Stimulated activated CD8-positive, alpha-beta memory T cell treated with anti-CD3 and anti-CD28 coated beads, Interleukin-12 subunit alpha, Interleukin-12 subunit beta, amount 100 ng/mL, for 1 hour (primary cell): Measurements from ENCODE around the gene EPPIN.
"Not testable (repeated sequence)": the region's sequence is repeated elsewhere in the genome, so short reads cannot be mapped to it uniquely, and the experiment has no call there.

Experiments used
- DNase-seq: peaks from one replicate; pipeline ENCODE4 v3.0.0-alpha.2; 2020; ENCODE audit warnings: low read depth

The EPPIN gene

GRCh38 chr20:45547206-45547770 is at the start of gene EPPIN:
Gene EPPIN (minus strand): TSS chr20:45547401. CDS start chr20:45547357, 44 bp downstream.
- DNase-seq, result no peak

DNA sequence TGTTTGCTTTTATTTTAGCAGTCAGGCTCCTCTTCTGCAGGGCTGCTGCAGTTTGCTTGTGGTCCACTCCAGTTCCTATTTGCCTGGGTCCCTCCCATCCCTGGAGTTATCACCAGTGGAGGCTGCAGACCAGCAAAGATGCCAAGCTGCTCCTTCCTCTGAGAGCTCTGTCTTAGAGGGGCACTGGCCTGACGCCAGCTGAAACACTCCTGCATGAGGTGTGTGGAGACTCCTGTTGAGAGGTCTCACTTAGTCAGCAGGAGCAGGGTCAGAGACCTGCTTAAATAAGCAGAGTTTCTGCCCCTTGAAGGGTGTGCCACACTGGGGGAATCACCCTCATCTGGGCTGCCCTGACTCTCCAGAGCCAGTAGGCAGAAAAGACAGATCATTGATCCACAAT is 48.0 kb upstream of the EPPIN start:
- DNase-seq, result no peak

DNA sequence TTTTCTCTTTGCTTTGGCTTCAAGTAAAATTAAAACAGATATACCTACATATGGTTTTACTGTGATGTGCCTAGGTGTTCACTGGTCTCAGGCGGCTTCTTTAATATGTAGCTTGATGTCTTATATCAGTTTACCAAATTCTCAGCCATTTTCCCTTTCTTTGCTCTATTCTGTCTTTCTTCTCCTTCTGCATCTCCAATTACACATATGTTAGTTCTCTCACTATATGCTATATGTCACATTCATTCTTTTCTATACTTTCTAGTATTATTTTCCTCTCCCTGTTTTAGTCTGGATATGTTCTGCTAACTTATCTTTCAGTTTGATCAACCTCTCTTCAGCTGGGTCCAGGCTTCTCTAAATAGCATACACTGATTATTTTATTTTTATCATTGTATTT is 46.3 kb upstream of the EPPIN start:
- no peak for DNase-seq

DNA sequence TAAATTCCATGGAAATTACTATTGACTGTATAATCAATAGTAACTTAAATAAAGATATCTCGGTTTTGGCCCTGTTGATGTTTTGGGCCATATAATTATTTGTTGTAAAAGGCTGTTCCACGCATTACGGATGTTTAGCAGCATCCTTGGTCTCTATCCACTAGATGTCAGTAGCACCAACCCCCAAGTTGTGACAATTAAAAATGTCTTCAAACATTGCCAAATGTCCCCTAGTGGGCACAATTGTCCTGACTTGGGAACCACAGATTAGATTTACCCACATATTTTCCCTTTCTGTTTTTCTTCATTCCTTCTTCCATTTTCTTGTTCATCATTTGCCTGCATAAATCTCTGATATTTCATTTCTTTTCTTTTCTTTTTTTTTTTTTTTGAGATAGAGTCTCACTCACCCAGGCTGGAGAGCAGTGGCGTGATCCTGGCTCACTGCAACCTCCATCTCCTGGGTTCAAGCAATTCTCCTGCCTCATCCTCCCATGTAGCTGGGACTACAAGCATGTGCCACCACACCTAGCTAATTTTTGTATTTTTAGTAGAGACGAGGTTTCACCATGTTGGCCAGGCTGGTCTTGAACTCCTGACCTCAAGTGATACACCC is 45.5 kb upstream of the EPPIN start:
- no peak for DNase-seq

DNA sequence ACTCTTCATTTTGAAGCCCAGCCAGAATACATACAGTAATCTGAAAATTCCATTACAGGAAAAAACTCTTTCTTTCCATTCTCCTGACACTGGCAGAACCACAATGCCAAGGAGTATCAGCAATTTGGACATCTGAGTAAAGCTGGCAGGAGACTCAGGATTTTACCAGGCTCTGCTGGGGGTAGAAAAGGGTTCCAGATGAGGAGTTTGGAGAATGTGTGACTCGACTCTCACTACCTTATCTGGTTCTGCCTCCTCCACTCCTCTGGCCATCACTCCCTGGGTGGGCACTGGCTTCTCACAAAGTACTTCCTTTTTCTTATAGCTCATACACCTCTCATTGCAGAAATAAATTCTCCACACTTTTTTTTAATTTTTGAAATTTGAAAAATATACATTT is 42.5 kb upstream of the EPPIN start:
- no peak for DNase-seq

GRCh38 chr20:45588800-45589199 is 41.6 kb upstream of the EPPIN start:
- DNase-seq, result no peak

DNA sequence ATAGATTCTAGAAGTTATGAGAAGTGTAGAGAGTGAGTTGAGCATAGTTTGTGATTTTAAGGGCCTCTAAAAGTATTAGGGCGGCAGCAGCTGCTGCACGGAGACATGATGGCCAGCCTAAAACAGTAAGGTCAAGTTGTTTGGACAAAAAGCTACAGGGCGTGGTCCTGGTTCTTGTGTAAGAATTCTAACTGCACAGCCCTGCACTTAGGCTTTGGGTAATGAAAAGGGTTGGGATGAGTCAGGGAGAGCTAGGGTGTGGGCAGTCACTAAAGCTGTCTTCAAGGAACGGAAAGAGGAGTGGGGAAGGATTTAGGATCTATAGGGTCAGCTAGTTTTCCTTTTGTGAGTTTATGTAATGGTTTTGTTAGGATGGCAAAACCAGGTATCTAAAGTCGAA is 38.8 kb upstream of the EPPIN start:
- DNase-seq, result not testable (repeated sequence)

GRCh38 chr20:45584294-45584693 is 37.1 kb upstream of the EPPIN start:
- not testable (repeated sequence) for DNase-seq

DNA sequence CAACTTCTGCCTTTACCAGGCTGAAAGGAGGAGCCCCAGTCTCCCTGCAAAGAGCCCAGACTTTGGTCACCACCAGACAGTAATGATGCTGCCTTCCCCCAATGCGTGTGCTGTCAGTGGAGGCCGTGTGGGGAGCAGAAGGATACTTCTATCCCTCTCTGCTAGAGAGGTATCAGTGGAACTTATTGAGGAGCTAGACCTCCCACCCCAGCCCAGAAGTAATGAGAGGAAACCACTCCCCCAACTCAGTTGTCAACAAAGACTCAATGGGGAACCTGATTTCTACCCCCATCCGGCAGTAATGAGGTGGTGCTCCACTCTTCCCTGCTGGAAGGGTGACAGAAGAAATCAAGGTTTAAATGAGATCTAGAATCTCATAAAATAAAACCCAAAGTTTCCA is 36.3 kb upstream of the EPPIN start:
- DNase-seq, result no peak

DNA sequence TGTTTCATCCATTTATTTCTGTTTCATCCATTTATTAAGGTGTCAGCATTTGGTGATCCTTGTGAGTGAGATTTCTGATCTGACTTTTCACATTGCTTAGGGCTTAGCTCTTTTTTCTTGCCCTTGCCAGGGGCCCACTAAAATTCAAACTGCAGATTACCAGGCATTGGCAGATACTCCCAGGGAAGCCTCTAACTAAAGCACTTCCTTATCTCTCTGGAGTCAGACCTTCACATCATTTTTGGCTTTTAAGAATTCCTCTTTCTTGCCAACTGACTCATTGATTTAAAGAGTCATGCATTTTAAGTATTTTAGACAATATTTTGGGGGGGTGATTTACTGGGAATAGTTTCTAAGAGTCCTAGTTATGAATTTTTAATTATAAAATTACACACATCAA is 34.5 kb upstream of the EPPIN start:
- DNase-seq, result no peak

DNA sequence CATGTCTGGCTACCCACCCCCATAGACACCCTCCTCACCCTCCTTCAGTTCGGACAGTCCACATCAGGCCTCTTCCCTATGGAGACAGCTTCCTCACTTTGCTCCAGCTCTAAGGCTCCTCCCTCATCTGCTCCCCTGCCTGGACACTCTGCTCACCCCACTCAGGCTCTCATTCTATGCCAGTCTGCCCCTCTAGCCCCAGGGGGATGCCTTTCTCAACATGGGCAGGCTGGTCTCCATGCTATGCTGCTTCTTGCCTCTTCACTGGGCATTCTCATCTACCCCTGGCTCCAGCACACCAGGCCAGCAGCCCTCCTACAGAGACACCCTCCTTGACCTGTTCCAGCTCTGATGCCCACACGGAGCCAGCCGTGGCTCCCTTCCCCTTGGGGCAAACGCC is 32.0 kb upstream of the EPPIN start, which contains the start of gene WFDC8:
Gene WFDC8 (minus strand): TSS at position 101 of the 400 bp plus-strand sequence. CDS start 37 bp downstream, at position 64.
- no peak for DNase-seq

GRCh38 chr20:45578231-45578630 is 31.0 kb upstream of the EPPIN start:
- DNase-seq, result no peak

DNA sequence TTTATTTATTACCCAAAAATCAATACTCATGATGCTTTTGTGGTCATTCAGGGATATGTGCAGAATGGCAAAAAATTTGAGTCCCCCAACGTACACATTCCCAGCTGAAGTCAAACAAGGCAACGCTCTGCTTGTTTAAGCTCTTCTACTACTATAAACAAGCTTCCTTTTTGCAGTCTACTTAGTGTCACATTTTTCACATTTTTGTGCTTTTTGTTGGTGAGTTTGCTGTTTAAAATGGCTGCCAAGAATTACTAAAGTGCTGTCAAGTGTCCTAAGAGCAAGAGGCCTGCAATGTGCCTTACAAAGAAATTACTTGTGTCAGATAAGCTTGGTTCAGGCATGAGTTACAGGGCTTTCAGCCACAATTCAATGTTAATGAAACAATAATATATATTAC is 29.8 kb upstream of the EPPIN start:
- no peak for DNase-seq

GRCh38 chr20:45575931-45576330 is 28.7 kb upstream of the EPPIN start:
- no peak for DNase-seq

DNA sequence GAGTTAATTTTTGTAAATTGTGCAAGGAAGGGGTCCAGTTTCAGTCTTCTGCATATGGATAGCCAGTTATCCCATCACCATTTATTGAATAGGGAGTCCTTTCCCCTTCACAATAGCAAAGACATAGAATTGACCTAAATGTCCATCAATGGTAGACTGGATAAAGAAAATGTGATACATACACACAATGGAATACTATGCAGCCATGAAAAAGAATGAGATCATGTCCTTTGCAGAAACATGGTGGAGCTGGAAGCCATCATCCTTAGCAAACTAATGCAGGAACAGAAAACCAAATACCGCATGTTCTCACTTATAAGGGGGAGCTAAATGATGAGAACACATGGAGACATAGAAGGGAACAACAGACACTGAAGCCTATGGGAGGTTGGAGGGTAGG is 22.4 kb upstream of the EPPIN start:
- DNase-seq, result not testable (repeated sequence)

DNA sequence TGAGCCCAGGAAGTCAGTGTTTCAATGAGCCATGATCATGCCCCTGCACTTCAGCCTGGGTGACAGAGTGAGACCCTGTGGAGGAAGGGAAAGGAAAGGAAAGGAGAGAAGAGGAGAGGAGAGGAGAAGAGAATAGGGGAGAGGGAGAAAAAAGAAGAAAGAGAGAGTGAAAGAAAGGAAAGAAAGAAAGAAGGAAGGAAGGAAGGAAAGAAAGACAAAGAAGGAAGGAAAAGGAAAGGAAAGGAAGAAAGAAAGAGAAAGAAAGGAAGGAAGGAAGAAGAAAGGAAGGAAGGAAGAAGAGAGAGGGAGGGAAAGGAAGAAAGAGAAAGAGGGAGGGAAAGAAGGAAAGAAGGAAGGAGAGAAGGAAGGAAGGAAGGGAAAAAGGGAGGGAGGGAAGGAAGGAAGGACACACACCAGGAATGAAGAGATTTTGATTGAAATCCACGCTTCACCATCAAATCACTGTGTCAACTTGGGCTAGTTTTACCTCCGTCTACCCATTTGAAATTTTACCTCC is 17.6 kb upstream of the EPPIN start:
- DNase-seq, result no peak

GRCh38 chr20:45555198-45555597 is 8.0 kb upstream of the EPPIN start:
- DNase-seq, result no peak

DNA sequence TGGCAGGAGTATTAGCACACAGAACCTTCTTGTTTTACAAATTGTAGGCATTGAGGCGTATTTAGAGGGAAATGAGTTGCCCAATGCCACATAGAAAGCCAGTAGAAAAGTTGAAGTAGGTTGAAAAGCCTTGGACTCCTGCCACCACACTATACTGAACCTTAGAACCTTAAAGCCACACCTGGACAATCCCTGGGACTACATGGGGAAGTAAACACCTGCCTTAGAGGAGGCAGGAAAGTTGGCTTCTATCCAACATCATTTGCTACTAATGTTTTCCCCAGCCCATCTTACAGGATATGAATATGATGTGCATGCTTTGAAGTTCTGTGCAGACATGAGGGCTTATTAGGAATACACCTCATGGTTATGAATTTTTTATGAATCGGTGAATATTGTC is 5.3 kb upstream of the EPPIN start:
- no peak for DNase-seq

DNA sequence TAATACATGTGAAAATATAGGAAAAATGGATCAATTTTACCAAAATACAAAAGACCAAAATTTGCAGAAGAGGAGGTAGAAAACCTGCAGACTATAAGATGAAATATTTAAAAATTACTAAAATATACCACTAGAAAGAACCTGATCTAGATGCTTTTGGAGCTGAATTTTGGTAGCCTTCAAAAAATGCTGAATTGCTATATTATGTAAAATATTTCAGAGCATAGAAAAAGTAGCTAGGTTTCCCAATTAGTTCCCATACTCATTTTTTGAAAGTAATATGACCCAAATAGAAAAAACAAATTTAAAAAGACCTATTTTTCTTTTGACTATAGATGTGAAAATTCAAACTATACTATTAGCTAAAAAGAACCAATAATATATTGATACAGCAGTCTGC is 3.6 kb upstream of the EPPIN start:
- no peak for DNase-seq

GRCh38 chr20:45548410-45548809 is 1.2 kb upstream of the EPPIN start:
- no peak for DNase-seq

- DNase-seq, result no peak
Measured at GRCh38 chr20:45545754-45546453, 1.3 kb downstream of the EPPIN start.

DNA sequence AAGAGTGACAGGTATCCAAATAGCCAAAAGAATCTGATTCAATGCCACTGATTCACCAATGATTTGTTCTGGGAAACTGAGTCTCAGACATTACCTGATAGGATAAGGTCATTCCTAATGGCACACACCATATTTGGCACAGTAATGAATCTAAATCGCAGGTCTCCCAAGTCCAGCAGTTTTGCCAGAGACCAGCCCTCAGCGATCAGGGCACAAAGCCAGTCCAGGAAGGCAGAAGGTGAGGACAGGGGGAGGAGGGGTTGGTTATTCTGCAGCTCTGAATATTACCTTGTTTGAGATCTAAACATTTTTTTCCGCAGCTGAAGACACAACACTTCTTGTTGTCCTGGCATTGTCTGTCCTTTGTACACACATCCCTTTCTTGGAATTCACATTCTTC is 1.9 kb downstream of the EPPIN start:
- no peak for DNase-seq

- DNase-seq, result no peak
Measured at GRCh38 chr20:45539382-45539781, 7.8 kb downstream of the EPPIN start, which contains the start of gene WFDC6. Gene WFDC6 (minus strand): TSS chr20:45539482. CDS start chr20:45539407, 75 bp downstream.
